Left lung (tissue), 14 donors: ENCODE data around the gene PRORP. TPM values are rescaled to one million over a fixed set of nuclear protein-coding genes. Genes with fewer than 3 reads are reported as not detected.

Experiments used
- ATAC-seq: fragments of 200-7000 bp; cut with Tn5 transposase; one replicate; pipeline ENCODE4 v1.9.1; 2020; ENCODE audit warnings: moderate library complexity
- DNase-seq, 4 donors: peaks; one replicate each; pipeline ENCODE4 v3.0.0-alpha.2; 2013 to 2020
- H3K27ac ChIP-seq, 2 donors: fragments of 200-600 bp; sonication (generic) in 1 of 2; one replicate each; pipeline versions ENCODE4 v1.5.0 to v1.8.0; 2020 to 2021
- H3K27me3 ChIP-seq, 2 donors: fragments of 200-600 bp; sonication (generic) in 1 of 2; one replicate each; pipeline versions ENCODE4 v1.5.0 to v1.8.0; 2020 to 2021
- H3K36me3 ChIP-seq, 2 donors: fragments of 200-600 bp; sonication (generic) in 1 of 2; one replicate each; pipeline versions ENCODE4 v1.5.0 to v1.8.0; 2020 to 2021
- H3K4me1 ChIP-seq, 2 donors: fragments of 200-600 bp; one replicate each; pipeline ENCODE4 v1.8.0; 2021
- H3K4me3 ChIP-seq, 2 donors: fragments of 200-600 bp; sonication (generic) in 1 of 2; one replicate each; pipeline versions ENCODE4 v1.5.0 to v1.8.0; 2020 to 2021; ENCODE audit warnings: mild to moderate bottlenecking in 1 of 2
- H3K9me3 ChIP-seq, 2 donors: fragments of 200-600 bp; sonication (generic) in 1 of 2; one replicate each; pipeline versions ENCODE4 v1.5.0 to v1.8.0; 2020 to 2021
- CTCF ChIP-seq, 2 donors: fragments of 200-600 bp; sonication (generic) in 1 of 2; IDR thresholded peaks; one replicate each; pipeline versions ENCODE4 v1.5.0 to v1.8.0; 2021; ENCODE audit warnings: antibody characterized with exemption in 2 of 2
- intact Hi-C, 2 donors: fragments of 100-400 bp; cut with DNase I; formaldehyde crosslinking; loops; one replicate each; pipeline versions ENCODE4 v1.11.2 to v1.14.2; 2022
- long read RNA-seq, 12 donors: library from polyadenylated mRNA in 2 of 12; unstranded in 2 of 12; transcript quantifications; one replicate each; pipeline ENCODE4 v2.0.0 and lab custom pipeline, GENCODE V29; 2019 to 2026
- polyA plus RNA-seq, 6 donors: library from polyadenylated mRNA; unstranded; fragments of 120-200 nt; gene quantifications; one replicate each; pipeline ENCODE4 v1.2.1, GENCODE V29; 2013; ENCODE audit not compliant: insufficient read length in 6 of 6
- total RNA-seq, 2 donors: library from RNA; stranded (reverse); fragmentation: NEBNext Ultra II Directional; extraction: Animal tissue kit (Norgen Biotek cat#: 25700); gene quantifications; one replicate each; pipeline ENCODE4 v1.2.1, GENCODE V29; 2021
- donor health status: DM: no; HTN: yes; CAD: no.
- donor health status: DM: no; HTN: no; CAD: no.

The PRORP gene
- total RNA-seq: 10 to 100 TPM; 31.9 to 38.8 TPM
- 10 to 100 TPM; 26.7 to 31.4 (median 28.7) TPM for polyA plus RNA-seq
- long read RNA-seq, donor 1, full-length matches to known transcripts: 4 of 11 reads
- long read RNA-seq, donor 1, partial matches to known transcripts: 7 of 11 reads
- long read RNA-seq, donor 1, other reads (novel, unspliced or antisense): 0 of 11 reads
- long read RNA-seq, donor 2, partial matches to known transcripts: 5 of 11 reads
- long read RNA-seq, donor 2, other reads (novel, unspliced or antisense): 0 of 11 reads
- long read RNA-seq, donor 3, partial matches to known transcripts: 5 of 10 reads
- long read RNA-seq, donor 3, other reads (novel, unspliced or antisense): 0 of 10 reads
- long read RNA-seq, donor 4, partial matches to known transcripts: 0 of 7 reads
- long read RNA-seq, donor 4, other reads (novel, unspliced or antisense): 1 of 7 reads
- long read RNA-seq, donor 5, full-length matches to known transcripts: 3 of 3 reads
- long read RNA-seq, donor 5, partial matches to known transcripts: 0 of 3 reads
- long read RNA-seq, donor 5, other reads (novel, unspliced or antisense): 0 of 3 reads
- long read RNA-seq, donor 6, partial matches to known transcripts: 0 of 7 reads
- long read RNA-seq, donor 6, other reads (novel, unspliced or antisense): 0 of 7 reads
- long read RNA-seq, donor 7, partial matches to known transcripts: 0 of 4 reads
- long read RNA-seq, donor 7, other reads (novel, unspliced or antisense): 0 of 4 reads
- long read RNA-seq, donor 8, full-length matches to known transcripts: 8 of 8 reads
- long read RNA-seq, donor 8, partial matches to known transcripts: 0 of 8 reads
- long read RNA-seq, donor 8, other reads (novel, unspliced or antisense): 0 of 8 reads
- long read RNA-seq, donor 9: 0 reads
- long read RNA-seq, donor 10, partial matches to known transcripts: 1 of 10 reads
- long read RNA-seq, donor 10, other reads (novel, unspliced or antisense): 0 of 10 reads
- long read RNA-seq, donor 11, partial matches to known transcripts: 6 of 10 reads
- long read RNA-seq, donor 11, other reads (novel, unspliced or antisense): 0 of 10 reads
- long read RNA-seq, donor 12, partial matches to known transcripts: 5 of 9 reads
- long read RNA-seq, donor 12, other reads (novel, unspliced or antisense): 0 of 9 reads

GRCh38 chr14:35121887-35122695, at the start of gene PRORP, which contains the start of gene PPP2R3C:
PRORP (plus strand) TSS chr14:35122552; CDS start chr14:35123246, 694 bp downstream.
PPP2R3C (minus strand) TSS chr14:35121990; CDS start chr14:35121959, 31 bp downstream.
- Histone ChIP-seq H3K4me3 (peak within 1 kb of the TSS; percentile 74 to 78), H3K9me3 (no peaks in the 10 kb centered on the region), H3K4me1 (peaks cover 10 to 72% of the 10 kb centered on the region in 2 donors), H3K27me3 (no peaks in the 10 kb centered on the region), H3K36me3 (peaks cover 0 to 22% of the 10 kb centered on the region in 2 donors), H3K27ac (peak within 1 kb of the TSS; percentile 97 to 98)
- intact Hi-C loops: no loop called here
- no peak for TF ChIP-seq CTCF (IDR thresholded peaks at IDR 0.05)
- DNase-seq: peak; percentile 94 to 97 (median 96)
- peak; percentile 94 for ATAC-seq

GRCh38 chr14:35073486-35073885, 48.9 kb upstream of the PRORP start:
- Histone ChIP-seq H3K27me3 (no peaks in the 10 kb centered on the region), H3K36me3 (peaks cover 0 to 54% of the 10 kb centered on the region in 2 donors), H3K4me3 (no peak overlapping the region), H3K27ac (no peak overlapping the region), H3K4me1 (no peaks in the 10 kb centered on the region), H3K9me3 (no peaks in the 10 kb centered on the region)
- DNase-seq (no peak), ATAC-seq (no peak)
- TF ChIP-seq CTCF (IDR thresholded peaks at IDR 0.05): no peak
- intact Hi-C loops: no loop called here

- no peaks in the 10 kb centered on the region for H3K4me1 ChIP-seq
- ATAC-seq: no peak
- no peaks in the 10 kb centered on the region for H3K27me3 ChIP-seq
- no peak overlapping the region for H3K27ac ChIP-seq
- DNase-seq: no peak
- intact Hi-C loops: no loop called here
- TF ChIP-seq CTCF (IDR thresholded peaks at IDR 0.05): no peak
- no peak overlapping the region for H3K4me3 ChIP-seq
- no peaks in the 10 kb centered on the region for H3K9me3 ChIP-seq
- H3K36me3 ChIP-seq: peaks cover 0 to 62% of the 10 kb centered on the region in 2 donors
Observed at GRCh38 chr14:35078082-35078481, 44.3 kb upstream of the PRORP start.

GRCh38 chr14:35079742-35080141, 42.6 kb upstream of the PRORP start:
- intact Hi-C loops: no loop called here
- TF ChIP-seq CTCF (IDR thresholded peaks at IDR 0.05): no peak
- H3K36me3 ChIP-seq: peaks cover 0 to 77% of the 10 kb centered on the region in 2 donors
- H3K4me1 ChIP-seq: no peaks in the 10 kb centered on the region
- H3K9me3 ChIP-seq: no peaks in the 10 kb centered on the region
- H3K27me3 ChIP-seq: no peaks in the 10 kb centered on the region
- H3K27ac ChIP-seq: no peak overlapping the region
- ATAC-seq: no peak
- H3K4me3 ChIP-seq: no peak overlapping the region
- DNase-seq: no peak
